Vagina (tissue), 2 donors: Measurements from ENCODE around the gene LITAFD. TPM values are rescaled to one million over a fixed set of nuclear protein-coding genes. Genes with fewer than 3 reads are reported as not detected.

ENCODE experiments used
- DNase-seq, 2 donors: peaks; one replicate each; pipeline ENCODE4 v3.0.0-alpha.2; 2017; ENCODE audit errors: extremely low spot score in 2 of 2
- H3K27ac ChIP-seq: fragments of 200-600 bp; sonication (generic); one replicate; pipeline ENCODE4 v1.5.1; 2019
- H3K27me3 ChIP-seq: fragments of 200-600 bp; sonication (generic); one replicate; pipeline ENCODE4 v1.5.1; 2019
- H3K36me3 ChIP-seq, 2 donors: fragments of 200-600 bp; sonication (generic); one replicate each; pipeline ENCODE4 v1.5.1; 2017 to 2019
- H3K4me1 ChIP-seq: fragments of 200-600 bp; sonication (generic); one replicate; pipeline ENCODE4 v1.5.1; 2019
- H3K4me3 ChIP-seq, 2 donors: fragments of 200-600 bp; sonication (generic); 1 replicate in 1 of 2; 2 replicates in 1 of 2; pipeline ENCODE4 v1.5.1; 2016 to 2019
- H3K9me3 ChIP-seq: fragments of 200-600 bp; sonication (generic); one replicate; pipeline ENCODE4 v1.5.1; 2019
- POLR2A ChIP-seq, 2 donors: fragments of 450-650 bp; IDR thresholded peaks; one replicate each; pipeline ENCODE4 v1.6.1; 2017; ENCODE audit warnings: antibody characterized with exemption in 2 of 2, mild to moderate bottlenecking in 2 of 2, moderate library complexity in 2 of 2
- POLR2AphosphoS5 ChIP-seq, 2 donors: sonication (generic); formaldehyde crosslinking; IDR thresholded peaks; one replicate each; pipeline ENCODE4 v1.9.0; 2017; ENCODE audit warnings: antibody characterized with exemption in 2 of 2, mild to moderate bottlenecking in 2 of 2, low read depth in 1 of 2; ENCODE audit not compliant: insufficient read depth in 1 of 2
- intact Hi-C: fragments of 100-400 bp; cut with DNase I; formaldehyde crosslinking; loops from one replicate; pipeline ENCODE4 v1.15.1; 2023
- total RNA-seq: library from RNA; depleted of rRNA; stranded (reverse); fragments of >200 nt; gene quantifications from one replicate; pipeline ENCODE4 v1.2.3, GENCODE V29; 2016
- TF ChIP-seq, protein P1 (sequence below), 3 experiments: fragments of 450-650 bp in 2 of 3; fragments of 200-600 bp in 1 of 3; sonication (generic) in 1 of 3; IDR thresholded peaks; one replicate each; pipeline ENCODE4 v1.5.1; 2017 to 2019; ENCODE audit warnings: antibody characterized with exemption in 3 of 3, mild to moderate bottlenecking in 2 of 3, moderate library complexity in 2 of 3

The LITAFD gene
- total RNA-seq, 1 donor from 2014 or later = not detected

DNA sequence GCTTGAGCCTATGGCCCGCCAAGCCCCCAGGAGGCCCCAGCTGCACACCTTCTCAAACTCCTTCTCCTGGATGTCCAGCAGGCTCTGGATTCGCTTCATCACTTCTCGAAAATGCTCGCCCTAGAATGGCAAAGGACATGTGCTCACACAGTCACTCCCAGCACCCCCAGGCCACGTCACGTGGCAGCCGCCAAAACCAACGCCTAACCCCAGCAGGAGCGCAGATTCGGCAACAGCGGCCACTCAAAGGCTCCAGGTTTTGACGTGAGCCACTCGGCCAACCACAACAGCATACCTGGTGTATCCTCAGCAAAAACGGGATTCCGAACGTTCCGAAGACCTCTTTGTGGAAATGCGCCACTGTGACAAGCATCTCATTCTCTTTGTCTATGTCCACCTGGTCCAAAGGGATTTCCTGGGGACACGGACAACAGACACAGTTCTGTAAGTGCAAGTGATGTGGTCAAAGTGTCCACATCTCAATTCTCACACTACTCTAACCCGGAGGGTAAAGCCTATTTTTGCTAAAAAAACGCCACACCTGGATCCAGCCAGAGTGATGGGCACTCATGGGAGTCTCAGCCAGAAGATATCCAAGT is 12.7 kb downstream of the LITAFD start:
- TF ChIP-seq POLR2AphosphoS5 (IDR thresholded peaks at IDR 0.05; ENCODE audit: insufficient read depth in 1 of 2, low read depth in 1 of 2) = no peak
- TF ChIP-seq, protein P1, sequence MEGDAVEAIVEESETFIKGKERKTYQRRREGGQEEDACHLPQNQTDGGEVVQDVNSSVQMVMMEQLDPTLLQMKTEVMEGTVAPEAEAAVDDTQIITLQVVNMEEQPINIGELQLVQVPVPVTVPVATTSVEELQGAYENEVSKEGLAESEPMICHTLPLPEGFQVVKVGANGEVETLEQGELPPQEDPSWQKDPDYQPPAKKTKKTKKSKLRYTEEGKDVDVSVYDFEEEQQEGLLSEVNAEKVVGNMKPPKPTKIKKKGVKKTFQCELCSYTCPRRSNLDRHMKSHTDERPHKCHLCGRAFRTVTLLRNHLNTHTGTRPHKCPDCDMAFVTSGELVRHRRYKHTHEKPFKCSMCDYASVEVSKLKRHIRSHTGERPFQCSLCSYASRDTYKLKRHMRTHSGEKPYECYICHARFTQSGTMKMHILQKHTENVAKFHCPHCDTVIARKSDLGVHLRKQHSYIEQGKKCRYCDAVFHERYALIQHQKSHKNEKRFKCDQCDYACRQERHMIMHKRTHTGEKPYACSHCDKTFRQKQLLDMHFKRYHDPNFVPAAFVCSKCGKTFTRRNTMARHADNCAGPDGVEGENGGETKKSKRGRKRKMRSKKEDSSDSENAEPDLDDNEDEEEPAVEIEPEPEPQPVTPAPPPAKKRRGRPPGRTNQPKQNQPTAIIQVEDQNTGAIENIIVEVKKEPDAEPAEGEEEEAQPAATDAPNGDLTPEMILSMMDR (IDR thresholded peaks at IDR 0.05) = no peak
- TF ChIP-seq POLR2A (IDR thresholded peaks at IDR 0.05) = no peak
- H3K4me1 ChIP-seq = no peaks in the 10 kb centered on the region
- intact Hi-C loops = no loop called here
- no peak overlapping the region for H3K27ac ChIP-seq
- H3K4me3 ChIP-seq = no peak overlapping the region
- H3K27me3 ChIP-seq = no peaks in the 10 kb centered on the region
- no peaks in the 10 kb centered on the region for H3K9me3 ChIP-seq
- DNase-seq = no peak
- peaks cover 4 to 82% of the 10 kb centered on the region in 2 donors for H3K36me3 ChIP-seq

DNA sequence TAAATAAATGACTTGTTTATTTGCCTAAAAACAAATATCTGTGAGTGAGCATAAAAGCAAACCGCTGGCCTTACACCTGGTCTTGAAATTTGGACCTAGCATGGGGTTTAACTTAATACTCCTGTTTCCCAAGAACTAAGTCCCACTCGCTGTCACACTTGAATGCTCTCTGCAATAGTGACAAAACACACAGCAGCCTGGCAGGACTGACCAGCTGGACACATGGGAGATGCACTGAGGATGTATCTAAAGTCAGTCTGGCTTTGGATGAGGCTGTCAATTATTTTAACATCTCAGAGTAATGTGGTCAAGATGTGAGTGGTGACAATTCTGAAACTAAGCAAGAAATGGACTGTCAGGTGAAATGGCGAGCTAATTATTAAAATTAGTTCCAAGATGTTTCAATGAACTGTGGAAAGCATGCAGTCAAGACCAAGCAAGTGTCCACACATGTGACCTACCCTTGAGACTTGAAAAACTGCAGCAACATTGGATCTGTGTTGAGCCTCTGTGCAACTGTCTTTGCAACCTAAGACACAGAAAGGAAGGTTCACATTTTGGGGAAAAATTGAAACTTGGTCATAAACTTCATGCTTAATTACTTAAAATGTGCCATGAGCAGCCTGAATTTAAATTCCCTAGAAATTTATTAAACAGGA is 16.6 kb downstream of the LITAFD start:
- Histone ChIP-seq H3K27ac (no peak overlapping the region), H3K9me3 (no peaks in the 10 kb centered on the region), H3K27me3 (no peaks in the 10 kb centered on the region), H3K4me3 (no peak overlapping the region), H3K36me3 (peaks cover 4 to 95% of the 10 kb centered on the region in 2 donors), H3K4me1 (no peaks in the 10 kb centered on the region)
- intact Hi-C loops = no loop called here
- TF ChIP-seq POLR2AphosphoS5 (IDR thresholded peaks at IDR 0.05; ENCODE audit: insufficient read depth in 1 of 2, low read depth in 1 of 2) (no peak), POLR2A (IDR thresholded peaks at IDR 0.05) (no peak)
- TF ChIP-seq, protein P1 (IDR thresholded peaks at IDR 0.05) = no peak
- no peak for DNase-seq

DNA sequence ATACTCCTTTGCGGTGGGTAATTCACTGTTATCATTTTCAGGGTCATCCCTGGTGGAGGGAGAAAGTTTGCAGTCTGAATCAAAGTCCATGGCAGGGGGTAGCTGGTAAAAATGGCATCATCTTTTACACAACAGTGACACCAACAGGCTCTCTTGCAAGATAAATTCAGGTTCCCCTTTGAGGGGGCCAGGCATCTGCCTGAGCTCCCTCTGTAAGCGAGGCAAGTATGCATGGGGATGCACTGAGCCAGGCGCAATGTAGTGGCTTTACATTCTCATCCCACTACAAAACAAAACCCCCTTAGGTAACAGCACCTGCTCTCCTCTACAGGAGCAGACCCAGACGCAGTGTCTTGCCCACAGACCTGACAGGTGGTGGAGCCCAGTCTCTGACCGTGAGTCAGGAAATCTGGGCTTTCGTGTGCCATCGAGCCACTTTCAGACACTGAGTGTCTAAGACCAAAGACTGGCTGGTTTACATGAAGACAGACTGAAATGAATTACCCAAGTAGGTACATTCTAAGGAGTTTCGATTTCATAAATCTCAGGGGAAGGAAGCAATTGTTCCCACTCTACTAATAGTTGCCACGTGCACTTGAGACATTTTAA is 17.7 kb downstream of the LITAFD start:
- Histone ChIP-seq H3K27me3 (no peaks in the 10 kb centered on the region), H3K4me1 (no peaks in the 10 kb centered on the region), H3K9me3 (no peaks in the 10 kb centered on the region), H3K4me3 (no peak overlapping the region), H3K36me3 (peaks cover under 1 to 95% of the 10 kb centered on the region in 2 donors), H3K27ac (no peak overlapping the region)
- TF ChIP-seq POLR2A (IDR thresholded peaks at IDR 0.05) (no peak), POLR2AphosphoS5 (IDR thresholded peaks at IDR 0.05; ENCODE audit: insufficient read depth in 1 of 2, low read depth in 1 of 2) (no peak)
- TF ChIP-seq, protein P1 (IDR thresholded peaks at IDR 0.05) = no peak
- DNase-seq = no peak
- intact Hi-C loops = no loop called here

DNA sequence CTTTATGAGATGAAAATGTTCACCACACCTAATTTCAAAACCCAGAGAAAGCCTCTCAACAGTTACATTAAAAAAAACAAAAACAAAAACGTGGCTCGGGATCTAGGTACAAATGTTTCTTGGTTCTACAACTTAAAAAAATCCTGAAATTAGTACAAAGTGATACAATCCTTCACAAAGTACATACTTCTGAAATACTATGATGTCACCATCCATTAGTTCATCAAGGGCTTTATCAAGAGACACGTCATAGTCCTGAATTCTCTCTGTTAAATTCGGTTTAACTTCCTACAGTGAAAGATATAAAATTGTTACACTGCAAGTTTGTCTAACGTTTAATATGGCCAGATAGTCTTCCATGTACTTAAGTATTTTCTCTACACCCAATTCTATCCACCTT is 18.2 kb downstream of the LITAFD start:
- peaks cover 0 to 94% of the 10 kb centered on the region in 2 donors for H3K36me3 ChIP-seq
- intact Hi-C loops = no loop called here
- no peaks in the 10 kb centered on the region for H3K27me3 ChIP-seq
- H3K27ac ChIP-seq = no peak overlapping the region
- DNase-seq = no peak
- TF ChIP-seq POLR2A (IDR thresholded peaks at IDR 0.05) (no peak), POLR2AphosphoS5 (IDR thresholded peaks at IDR 0.05; ENCODE audit: insufficient read depth in 1 of 2, low read depth in 1 of 2) (no peak)
- TF ChIP-seq, protein P1 (IDR thresholded peaks at IDR 0.05) = no peak
- no peak overlapping the region for H3K4me3 ChIP-seq
- no peaks in the 10 kb centered on the region for H3K9me3 ChIP-seq
- H3K4me1 ChIP-seq = no peaks in the 10 kb centered on the region
